ENCODE results near the gene DNM1.

The DNM1 gene

GRCh38 chr9:128206484-128206883, 3.3 kb downstream of the DNM1 start:
- no peak for DNase-seq

GRCh38 chr9:128206916-128207910, 4.0 kb downstream of the DNM1 start:
- DNase-seq = no peak

- DNase-seq = no peak
These were observed 5.2 kb downstream of the DNM1 start for GRCh38 chr9:128208386-128208785.

- DNase-seq = no peak
These were observed 5.9 kb downstream of the DNM1 start for GRCh38 chr9:128208946-128209669.

GRCh38 chr9:128211186-128211980, 8.2 kb downstream of the DNM1 start:
- no peak for DNase-seq

- no peak for DNase-seq
These were observed 8.8 kb downstream of the DNM1 start for GRCh38 chr9:128211981-128212281.

- DNase-seq = no peak
These were observed 10.7 kb downstream of the DNM1 start for GRCh38 chr9:128213746-128214497.

- no peak for DNase-seq
These were observed 11.7 kb downstream of the DNM1 start for GRCh38 chr9:128214571-128215490.

GRCh38 chr9:128215491-128216409, 12.6 kb downstream of the DNM1 start:
- DNase-seq = no peak

GRCh38 chr9:128216781-128217553, 13.8 kb downstream of the DNM1 start:
- DNase-seq = no peak

- no peak for DNase-seq
These were observed 15.0 kb downstream of the DNM1 start for GRCh38 chr9:128218172-128218517.

GRCh38 chr9:128218518-128219389, 15.6 kb downstream of the DNM1 start:
- peak; percentile 91 to 92 for DNase-seq

- no peak for DNase-seq
These were observed 16.7 kb downstream of the DNM1 start for GRCh38 chr9:128219831-128220230.

GRCh38 chr9:128222026-128222425, 18.8 kb downstream of the DNM1 start:
- DNase-seq = no peak

GRCh38 chr9:128222880-128223670, 19.9 kb downstream of the DNM1 start:
- DNase-seq = no peak

GRCh38 chr9:128224877-128225276, 21.7 kb downstream of the DNM1 start:
- no peak for DNase-seq

- DNase-seq = no peak
These were observed 22.7 kb downstream of the DNM1 start for GRCh38 chr9:128225770-128226411.
